H9 (cell line): ENCODE results near the gene TMEM176A. TPM values are rescaled to one million over a fixed set of nuclear protein-coding genes. Genes with fewer than 3 reads are reported as not detected.

Experiments
- DNase-seq: peaks from one replicate; pipeline ENCODE4 v3.0.0-alpha.2; 2017
- H2AFZ ChIP-seq: one replicate; pipeline ENCODE4 v1.6.1; 2013; ENCODE audit warnings: mild to moderate bottlenecking, low read length, control low read depth, moderate library complexity
- H2AK5ac ChIP-seq: 2 replicates; pipeline ENCODE4 v1.6.1; 2013; ENCODE audit warnings: low read length, control low read depth, mixed read lengths; ENCODE audit not compliant: insufficient read length
- H2BK120ac ChIP-seq: one replicate; pipeline ENCODE4 v1.6.1; 2013; ENCODE audit warnings: low read depth, mild to moderate bottlenecking, low read length, control low read depth, inconsistent platforms; ENCODE audit not compliant: poor library complexity, severe bottlenecking
- H2BK12ac ChIP-seq: 2 replicates; pipeline ENCODE4 v1.6.1; 2013; ENCODE audit warnings: low read length, control low read depth, mixed read lengths, low read depth; ENCODE audit not compliant: insufficient read length
- H2BK15ac ChIP-seq: 2 replicates; pipeline ENCODE4 v1.6.1; 2013; ENCODE audit warnings: low read depth, low read length, control low read depth
- H2BK20ac ChIP-seq: one replicate; pipeline ENCODE4 v1.6.1; 2013; ENCODE audit warnings: low read depth, mild to moderate bottlenecking, low read length, control low read depth, inconsistent platforms; ENCODE audit not compliant: poor library complexity, severe bottlenecking
- H2BK5ac ChIP-seq: 2 replicates; pipeline ENCODE4 v1.6.1; 2013; ENCODE audit warnings: low read length, control low read depth, mixed read lengths; ENCODE audit not compliant: insufficient read length
- H3K14ac ChIP-seq: 2 replicates; pipeline ENCODE4 v1.6.1; 2013; ENCODE audit warnings: low read length, control low read depth; ENCODE audit not compliant: insufficient read depth
- H3K18ac ChIP-seq: 2 replicates; pipeline ENCODE4 v1.6.1; 2013; ENCODE audit warnings: low read depth, mild to moderate bottlenecking, mixed read lengths, low read length, control low read depth; ENCODE audit not compliant: insufficient read length
- H3K23ac ChIP-seq: 2 replicates; pipeline ENCODE4 v1.6.1; 2013; ENCODE audit warnings: low read length, control low read depth, mixed read lengths, low read depth; ENCODE audit not compliant: insufficient read length
- H3K23me2 ChIP-seq: 2 replicates; pipeline ENCODE4 v1.6.1; 2013; ENCODE audit warnings: low read depth, mild to moderate bottlenecking, mixed read lengths, low read length, control low read depth; ENCODE audit not compliant: insufficient read length, poor library complexity, severe bottlenecking
- H3K27ac ChIP-seq: 2 replicates; pipeline ENCODE4 v1.5.1; 2013; ENCODE audit warnings: low read length, control low read depth, mixed read lengths, low read depth; ENCODE audit not compliant: insufficient read length
- H3K27me3 ChIP-seq: 2 replicates; pipeline ENCODE4 v1.6.1; 2013; ENCODE audit warnings: low read length, control low read depth, inconsistent platforms; ENCODE audit not compliant: insufficient read depth
- H3K4ac ChIP-seq: 2 replicates; pipeline ENCODE4 v1.6.1; 2013; ENCODE audit warnings: low read depth, mild to moderate bottlenecking, control low read depth, inconsistent platforms, low read length, moderate library complexity
- H3K4me1 ChIP-seq: 2 replicates; pipeline ENCODE4 v1.6.1; 2013; ENCODE audit warnings: low read length, control low read depth, inconsistent platforms; ENCODE audit not compliant: insufficient read depth
- H3K4me2 ChIP-seq: 2 replicates; pipeline ENCODE4 v1.6.1; 2013; ENCODE audit warnings: low read length, control low read depth, mixed read lengths; ENCODE audit not compliant: insufficient read length, insufficient read depth
- H3K56ac ChIP-seq: 2 replicates; pipeline ENCODE4 v1.6.1; 2013; ENCODE audit warnings: low read depth, mild to moderate bottlenecking, mixed read lengths, low read length, control low read depth; ENCODE audit not compliant: insufficient read length
- H3K79me1 ChIP-seq: 2 replicates; pipeline ENCODE4 v1.6.1; 2013; ENCODE audit warnings: low read depth, mild to moderate bottlenecking, moderate library complexity, low read length, control low read depth, inconsistent platforms; ENCODE audit not compliant: insufficient read depth, poor library complexity, severe bottlenecking
- H3K79me2 ChIP-seq: 2 replicates; pipeline ENCODE4 v1.6.1; 2013; ENCODE audit warnings: low read length, control low read depth, inconsistent platforms; ENCODE audit not compliant: insufficient read depth
- H3K9ac ChIP-seq: 2 replicates; pipeline ENCODE4 v1.6.1; 2013; ENCODE audit warnings: low read length, control low read depth, mixed read lengths; ENCODE audit not compliant: insufficient read length; ENCODE audit errors: extremely low read depth
- H3K9me3 ChIP-seq: one replicate; pipeline ENCODE4 v1.6.1; 2013; ENCODE audit warnings: low read depth, low read length, inconsistent platforms; ENCODE audit not compliant: control insufficient read depth
- H3T11ph ChIP-seq: one replicate; pipeline ENCODE4 v1.6.1; 2013; ENCODE audit warnings: mild to moderate bottlenecking, low read length, control low read depth, inconsistent platforms
- H4K20me1 ChIP-seq: one replicate; pipeline ENCODE4 v1.6.1; 2013; ENCODE audit not compliant: control insufficient read depth, insufficient read length, insufficient read depth
- H4K5ac ChIP-seq: 2 replicates; pipeline ENCODE4 v1.6.1; 2013; ENCODE audit warnings: low read depth, mild to moderate bottlenecking, mixed read lengths, low read length, control low read depth; ENCODE audit not compliant: insufficient read length
- H4K8ac ChIP-seq: replicated peaks from 2 replicates; pipeline ENCODE4 v1.6.1; 2013; ENCODE audit warnings: low read length, control low read depth, mixed read lengths, low read depth; ENCODE audit not compliant: insufficient read length
- H4K91ac ChIP-seq: 2 replicates; pipeline ENCODE4 v1.6.1; 2013; ENCODE audit warnings: low read depth, mild to moderate bottlenecking, moderate library complexity, mixed read lengths, low read length, control low read depth; ENCODE audit not compliant: insufficient read length
- H3K27ac Mint-ChIP-seq, 3 experiments: 2 replicates in 2 of 3; 3 replicates in 1 of 3; pipeline ENCODE4 v1.8.0; 2020 to 2021; ENCODE audit warnings: mixed read lengths in 3 of 3, mild to moderate bottlenecking in 1 of 3, moderate library complexity in 1 of 3
- H3K27me3 Mint-ChIP-seq: 2 replicates; pipeline ENCODE4 v1.8.0; 2021; ENCODE audit warnings: low read depth, mild to moderate bottlenecking, moderate library complexity, mixed read lengths
- H3K36me3 Mint-ChIP-seq, 3 experiments: 2 replicates in 2 of 3; 3 replicates in 1 of 3; pipeline ENCODE4 v1.8.0; 2020 to 2021; ENCODE audit warnings: low read depth in 3 of 3, mixed read lengths in 3 of 3; ENCODE audit not compliant: insufficient read depth in 1 of 3
- H3K4me1 Mint-ChIP-seq, 2 experiments: 2 replicates each; pipeline ENCODE4 v1.8.0; 2020; ENCODE audit warnings: mixed read lengths in 2 of 2
- H3K4me3 Mint-ChIP-seq, 2 experiments: 2 replicates in 1 of 2; 3 replicates in 1 of 2; pipeline ENCODE4 v1.8.0; 2020 to 2021; ENCODE audit warnings: mild to moderate bottlenecking in 2 of 2, mixed read lengths in 2 of 2, moderate library complexity in 1 of 2
- H3K9me3 Mint-ChIP-seq, 2 experiments: 2 replicates in 1 of 2; 3 replicates in 1 of 2; pipeline ENCODE4 v1.8.0; 2020; ENCODE audit warnings: mild to moderate bottlenecking in 2 of 2, mixed read lengths in 2 of 2, moderate library complexity in 1 of 2
- WGBS: extraction: QIAGEN DNeasy Blood & Tissue Kit; methylation state at CpG from one replicate; pipeline ENCODE4 v1.1.7; 2013; ENCODE audit warnings: missing lambda C conversion rate, low lambda C conversion rate, mixed read lengths; ENCODE audit not compliant: insufficient read length; ENCODE audit errors: extremely low coverage; 5-methylcytosine and 5-hydroxymethylcytosine counted together
- total RNA-seq: library from RNA; stranded (reverse); gene quantifications from 2 replicates; pipeline ENCODE4 v1.2.1, GENCODE V29; 2021
- TF ChIP-seq, protein P1 (sequence below): fragments of 200-600 bp; sonication (generic); conservative IDR thresholded peaks from 3 replicates; pipeline ENCODE4 v1.8.0; 2021; ENCODE audit warnings: antibody characterized with exemption, mild to moderate bottlenecking

TMEM176A gene
- total RNA-seq, 1 experiment from 2014 or later = not detected

DNA sequence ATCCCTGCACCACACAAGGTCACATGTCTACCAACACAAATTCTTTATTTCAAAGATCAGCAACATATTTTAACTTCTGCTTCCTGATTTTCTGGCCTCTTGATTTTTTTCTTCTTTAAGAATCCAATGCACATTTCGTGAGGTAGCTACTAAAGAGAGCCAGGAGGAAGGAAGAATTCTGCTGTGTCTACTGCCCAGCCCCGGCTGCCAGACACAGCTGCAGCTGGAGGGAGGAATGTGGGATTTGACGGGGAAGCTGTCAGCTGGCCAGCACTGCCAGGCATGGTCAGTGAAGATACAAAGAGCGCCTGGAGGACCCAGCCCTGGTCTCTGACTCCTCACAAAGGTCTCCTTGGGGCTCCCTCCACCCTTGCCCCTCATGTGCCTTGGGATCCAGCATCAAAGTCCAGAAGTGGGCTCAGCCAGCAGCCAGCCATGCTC lies 44.9 kb downstream of the TMEM176A start:
- WGBS = no CpG with 5 or more reads among the region's 4 CpGs
- no peak overlapping the region for H3K27ac ChIP-seq
- no peak overlapping the region for H3K56ac ChIP-seq
- Mint-ChIP-seq H3K27ac (0 out of 7 replicates have a peak overlapping the region, but pooled peaks of 1 of the 3 experiments have one; percentile 45), H3K9me3 (no peaks in the 10 kb centered on the region), H3K36me3 (no peaks in the 10 kb centered on the region), H3K27me3 (peaks cover 30% of the 10 kb centered on the region), H3K4me1 (no peaks in the 10 kb centered on the region), H3K4me3 (no peak overlapping the region)
- H3K23ac ChIP-seq = no peak overlapping the region
- DNase-seq = peak; percentile 21
- H3K79me2 ChIP-seq = no peaks in the 10 kb centered on the region
- no peak overlapping the region for H3K4ac ChIP-seq
- H4K91ac ChIP-seq = no peak overlapping the region
- no peaks in the 10 kb centered on the region for H4K20me1 ChIP-seq
- no peak overlapping the region for H3K9ac ChIP-seq
- no peak overlapping the region for H2BK15ac ChIP-seq
- no peaks in the 10 kb centered on the region for H3K27me3 ChIP-seq
- no peak overlapping the region for H3K14ac ChIP-seq
- H3T11ph ChIP-seq = no peak overlapping the region
- H4K5ac ChIP-seq = no peak overlapping the region
- H3K9me3 ChIP-seq = no peaks in the 10 kb centered on the region
- no peak overlapping the region for H2AK5ac ChIP-seq
- no peaks in the 10 kb centered on the region for H3K79me1 ChIP-seq
- TF ChIP-seq, protein P1, sequence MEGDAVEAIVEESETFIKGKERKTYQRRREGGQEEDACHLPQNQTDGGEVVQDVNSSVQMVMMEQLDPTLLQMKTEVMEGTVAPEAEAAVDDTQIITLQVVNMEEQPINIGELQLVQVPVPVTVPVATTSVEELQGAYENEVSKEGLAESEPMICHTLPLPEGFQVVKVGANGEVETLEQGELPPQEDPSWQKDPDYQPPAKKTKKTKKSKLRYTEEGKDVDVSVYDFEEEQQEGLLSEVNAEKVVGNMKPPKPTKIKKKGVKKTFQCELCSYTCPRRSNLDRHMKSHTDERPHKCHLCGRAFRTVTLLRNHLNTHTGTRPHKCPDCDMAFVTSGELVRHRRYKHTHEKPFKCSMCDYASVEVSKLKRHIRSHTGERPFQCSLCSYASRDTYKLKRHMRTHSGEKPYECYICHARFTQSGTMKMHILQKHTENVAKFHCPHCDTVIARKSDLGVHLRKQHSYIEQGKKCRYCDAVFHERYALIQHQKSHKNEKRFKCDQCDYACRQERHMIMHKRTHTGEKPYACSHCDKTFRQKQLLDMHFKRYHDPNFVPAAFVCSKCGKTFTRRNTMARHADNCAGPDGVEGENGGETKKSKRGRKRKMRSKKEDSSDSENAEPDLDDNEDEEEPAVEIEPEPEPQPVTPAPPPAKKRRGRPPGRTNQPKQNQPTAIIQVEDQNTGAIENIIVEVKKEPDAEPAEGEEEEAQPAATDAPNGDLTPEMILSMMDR = no peak
- no peak overlapping the region for H2BK20ac ChIP-seq
- H2BK120ac ChIP-seq = no peak overlapping the region
- no peak overlapping the region for H3K18ac ChIP-seq
- H4K8ac ChIP-seq = no peak overlapping the region
- no peak overlapping the region for H2BK12ac ChIP-seq
- H3K4me1 ChIP-seq = no peaks in the 10 kb centered on the region
- H3K4me2 ChIP-seq = no peak overlapping the region
- H2BK5ac ChIP-seq = no peak overlapping the region
- H2AFZ ChIP-seq = no peak overlapping the region
- H3K23me2 ChIP-seq = no peaks in the 10 kb centered on the region
